HL-60 (cell line): ENCODE results near the gene GOLGB1.

ENCODE experiments used
- DNase-seq, 2 experiments: peaks; one replicate each; pipeline ENCODE4 v3.0.0-alpha.2; 2010 to 2020; ENCODE audit warnings: low read depth in 1 of 2, low spot score in 1 of 2
- H3K27ac ChIP-seq: fragments of 250-450 bp; sonication (Bioruptor Pico); replicated peaks from 2 replicates; pipeline ENCODE4 v1.5.1; 2020; ENCODE audit warnings: mild to moderate bottlenecking, moderate library complexity
- H3K27me3 ChIP-seq: fragments of 250-450 bp; sonication (Bioruptor Pico); 2 replicates; pipeline ENCODE4 v1.5.1; 2021; ENCODE audit warnings: mild to moderate bottlenecking, moderate library complexity; ENCODE audit not compliant: insufficient read depth, poor library complexity, severe bottlenecking
- H3K4me3 ChIP-seq: replicated peaks from 2 replicates; pipeline ENCODE4 v1.5.1; 2011; ENCODE audit warnings: mild to moderate bottlenecking, control low read depth, low read length; ENCODE audit not compliant: insufficient read depth
- CTCF ChIP-seq: IDR thresholded peaks from one replicate; pipeline ENCODE4 v1.5.1; 2011; ENCODE audit warnings: low read length, control low read depth, inconsistent platforms; ENCODE audit not compliant: insufficient read depth
- GABPA ChIP-seq: IDR thresholded peaks from 2 replicates; pipeline ENCODE4 v1.6.1; 2012; ENCODE audit warnings: low read depth
- POLR2AphosphoS5 ChIP-seq: IDR thresholded peaks from 2 replicates; pipeline ENCODE4 v1.6.1; 2012; ENCODE audit warnings: low read depth
- REST ChIP-seq: IDR thresholded peaks from 2 replicates; pipeline ENCODE4 v1.6.1; 2012; ENCODE audit warnings: low read depth; ENCODE audit not compliant: insufficient replicate concordance
- SPI1 ChIP-seq: IDR thresholded peaks from 2 replicates; pipeline ENCODE4 v1.6.1; 2012; ENCODE audit warnings: low read depth, mild to moderate bottlenecking, borderline replicate concordance

Gene GOLGB1

GRCh38 chr3:121624147-121624899 is 125.2 kb downstream of the GOLGB1 start:
- no peak for DNase-seq
- Histone ChIP-seq H3K4me3 (no peak overlapping the region), H3K27ac (no peak overlapping the region), H3K27me3 (no peaks in the 10 kb centered on the region)
- no peak for TF ChIP-seq REST

- no peak for TF ChIP-seq POLR2AphosphoS5
- no peak for TF ChIP-seq CTCF
- no peak for TF ChIP-seq SPI1
- no peak for TF ChIP-seq REST
- no peak for TF ChIP-seq GABPA
- H3K27me3 ChIP-seq = no peaks in the 10 kb centered on the region
- H3K27ac ChIP-seq = no peak overlapping the region
- no peak overlapping the region for H3K4me3 ChIP-seq
- no peak for DNase-seq
Measured at GRCh38 chr3:121621491-121621890, 128.1 kb downstream of the GOLGB1 start.

- H3K27me3 ChIP-seq = no peaks in the 10 kb centered on the region
- no peak overlapping the region for H3K27ac ChIP-seq
- no peak for DNase-seq
- no peak overlapping the region for H3K4me3 ChIP-seq
- TF ChIP-seq POLR2AphosphoS5 = no peak
- no peak for TF ChIP-seq CTCF
- TF ChIP-seq GABPA = no peak
- no peak for TF ChIP-seq SPI1
- no peak for TF ChIP-seq REST
Measured at GRCh38 chr3:121619691-121620090, 129.8 kb downstream of the GOLGB1 start.
